AG04450 (cell line): ENCODE data around the gene PRKAG3. TPM values are rescaled to one million over a fixed set of nuclear protein-coding genes. Genes with fewer than 3 reads are reported as not detected.

Source experiments
- CTCF ChIA-PET: fragments of 300-600, 350-600 bp; formaldehyde crosslinking; extraction: SDS; loops from one replicate; lab custom pipeline; 2022; ENCODE audit warnings: antibody characterized with exemption, inconsistent platforms; lab: Charles Lee
- POLR2A ChIA-PET: fragments of 350-600 bp; formaldehyde crosslinking; extraction: SDS; loops from one replicate; lab custom pipeline; 2021; ENCODE audit warnings: antibody characterized with exemption, inconsistent platforms; lab: Yijun Ruan, JAX
- DNase-seq: peaks from one replicate; pipeline ENCODE4 v3.0.0-alpha.2; 2011; ENCODE audit warnings: low read depth, low spot score
- H3K27ac ChIP-seq: one replicate; pipeline ENCODE4 v1.5.1; 2012; ENCODE audit warnings: low read depth, low read length, control low read depth
- H3K27me3 ChIP-seq: one replicate; pipeline ENCODE4 v1.6.0; 2012; ENCODE audit warnings: low read length; ENCODE audit not compliant: control insufficient read depth, insufficient read depth
- H3K4me3 ChIP-seq: 2 replicates; pipeline ENCODE4 v1.5.1; 2011; ENCODE audit warnings: mild to moderate bottlenecking, low read depth, low read length, control low read depth
- H3K9me3 ChIP-seq: 2 replicates; pipeline ENCODE4 v1.5.1; 2012; ENCODE audit warnings: low read length; ENCODE audit not compliant: control insufficient read depth, insufficient read depth
- CTCF ChIP-seq: IDR thresholded peaks from 2 replicates; pipeline ENCODE4 v1.5.1; 2011; ENCODE audit warnings: low read depth, low read length, control low read depth, inconsistent platforms
- polyA plus RNA-seq: library from polyadenylated mRNA; depleted of rRNA; stranded (reverse); fragments of >200 nt; gene quantifications from 2 replicates; pipeline ENCODE4 v1.2.3, GENCODE V29; 2011

PRKAG3 gene
- polyA plus RNA-seq, 1 experiment = not detected

GRCh38 chr2:218829868-218830451, 1.6 kb downstream of the PRKAG3 start:
- Histone ChIP-seq H3K27me3 (peaks cover 41% of the 10 kb centered on the region), H3K4me3 (no peak overlapping the region), H3K9me3 (no peaks in the 10 kb centered on the region), H3K27ac (no peak overlapping the region)
- no peak for DNase-seq
- TF ChIP-seq CTCF = no peak
- ChIA-PET CTCF (interaction anchor here (0.7 to 2.4 kb wide), 2 partner anchors 17 to 22 kb away, joined by 5 to 8 read pairs; no protein-coding TSS in a partner anchor), POLR2A (no interaction called here)

- no peak overlapping the region for H3K4me3 ChIP-seq
- H3K27me3 ChIP-seq = peaks cover 38% of the 10 kb centered on the region
- CTCF ChIA-PET = interaction anchor here (2.4 kb wide), 1 partner anchor 19 kb away, joined by 8 read pairs; no protein-coding TSS in a partner anchor
- TF ChIP-seq CTCF = no peak
- H3K9me3 ChIP-seq = no peaks in the 10 kb centered on the region
- DNase-seq = no peak
- POLR2A ChIA-PET = no interaction called here
- no peak overlapping the region for H3K27ac ChIP-seq
These were observed 3.2 kb downstream of the PRKAG3 start for GRCh38 chr2:218828477-218828778.

- DNase-seq = no peak
- ChIA-PET CTCF (interaction anchor here (2.4 kb wide), 1 partner anchor 19 kb away, joined by 8 read pairs; no protein-coding TSS in a partner anchor), POLR2A (no interaction called here)
- TF ChIP-seq CTCF = no peak
- H3K4me3 ChIP-seq = no peak overlapping the region
- no peak overlapping the region for H3K27ac ChIP-seq
- H3K9me3 ChIP-seq = no peaks in the 10 kb centered on the region
- H3K27me3 ChIP-seq = peaks cover 35% of the 10 kb centered on the region
These were observed 3.7 kb downstream of the PRKAG3 start for GRCh38 chr2:218827701-218828476.

GRCh38 chr2:218826791-218827190, 4.8 kb downstream of the PRKAG3 start:
- POLR2A ChIA-PET = no interaction called here
- no peak for DNase-seq

More at GRCh38 chr2:218826791-218827190, 4.8 kb downstream of the PRKAG3 start:
- no peak for TF ChIP-seq CTCF
- Histone ChIP-seq H3K27me3 (peaks cover 35% of the 10 kb centered on the region), H3K9me3 (no peaks in the 10 kb centered on the region), H3K4me3 (no peak overlapping the region), H3K27ac (no peak overlapping the region)
- CTCF ChIA-PET = interaction anchor here (1.0 kb wide), 1 partner anchor 21 kb away, joined by 4 read pairs; no protein-coding TSS in a partner anchor
